GM12878 (cell line): ENCODE measurements around the gene PLS1.

Experiments
- BMI1 ChIP-seq: fragments of 450-650 bp; IDR thresholded peaks from 2 replicates; pipeline ENCODE4 v1.6.1; 2016; ENCODE audit warnings: mild to moderate bottlenecking, moderate library complexity, borderline replicate concordance
- ZZZ3 ChIP-seq: IDR thresholded peaks from 2 replicates; pipeline ENCODE4 v1.6.1; 2011; ENCODE audit warnings: low read depth; ENCODE audit not compliant: control insufficient read depth, insufficient read length

- TF ChIP-seq BMI1, result no peak
- TF ChIP-seq ZZZ3, result no peak
These were observed 64.2 kb downstream of the PLS1 start for GRCh38 chr3:142660383-142660782.
